ENCODE measurements around the gene AGFG1. TPM values are rescaled to one million over a fixed set of nuclear protein-coding genes. Genes with fewer than 3 reads are reported as not detected.

The AGFG1 gene
- total RNA-seq, 1 experiment from 2014 or later = 81.3 TPM

DNA sequence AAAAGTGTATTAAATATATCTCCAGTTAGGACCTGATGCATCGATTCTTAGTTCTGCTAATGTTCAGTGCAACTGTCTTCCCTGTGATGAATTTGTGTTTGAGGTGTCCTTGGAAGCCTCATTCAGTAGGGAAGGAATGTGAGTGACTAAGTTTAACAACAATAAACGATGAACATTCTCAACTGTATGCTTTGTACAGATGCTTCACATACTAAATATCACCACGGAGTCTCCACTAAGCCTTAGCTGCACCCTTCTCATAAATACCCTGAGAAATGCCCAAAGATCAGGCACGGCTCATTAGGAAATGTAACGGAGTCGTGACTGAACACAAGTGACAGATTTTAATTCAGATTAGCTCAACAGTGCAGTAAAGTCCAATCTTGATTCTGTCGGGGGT, 24.4 kb upstream of the AGFG1 start (continued):
- TF ChIP-seq, protein P1, sequence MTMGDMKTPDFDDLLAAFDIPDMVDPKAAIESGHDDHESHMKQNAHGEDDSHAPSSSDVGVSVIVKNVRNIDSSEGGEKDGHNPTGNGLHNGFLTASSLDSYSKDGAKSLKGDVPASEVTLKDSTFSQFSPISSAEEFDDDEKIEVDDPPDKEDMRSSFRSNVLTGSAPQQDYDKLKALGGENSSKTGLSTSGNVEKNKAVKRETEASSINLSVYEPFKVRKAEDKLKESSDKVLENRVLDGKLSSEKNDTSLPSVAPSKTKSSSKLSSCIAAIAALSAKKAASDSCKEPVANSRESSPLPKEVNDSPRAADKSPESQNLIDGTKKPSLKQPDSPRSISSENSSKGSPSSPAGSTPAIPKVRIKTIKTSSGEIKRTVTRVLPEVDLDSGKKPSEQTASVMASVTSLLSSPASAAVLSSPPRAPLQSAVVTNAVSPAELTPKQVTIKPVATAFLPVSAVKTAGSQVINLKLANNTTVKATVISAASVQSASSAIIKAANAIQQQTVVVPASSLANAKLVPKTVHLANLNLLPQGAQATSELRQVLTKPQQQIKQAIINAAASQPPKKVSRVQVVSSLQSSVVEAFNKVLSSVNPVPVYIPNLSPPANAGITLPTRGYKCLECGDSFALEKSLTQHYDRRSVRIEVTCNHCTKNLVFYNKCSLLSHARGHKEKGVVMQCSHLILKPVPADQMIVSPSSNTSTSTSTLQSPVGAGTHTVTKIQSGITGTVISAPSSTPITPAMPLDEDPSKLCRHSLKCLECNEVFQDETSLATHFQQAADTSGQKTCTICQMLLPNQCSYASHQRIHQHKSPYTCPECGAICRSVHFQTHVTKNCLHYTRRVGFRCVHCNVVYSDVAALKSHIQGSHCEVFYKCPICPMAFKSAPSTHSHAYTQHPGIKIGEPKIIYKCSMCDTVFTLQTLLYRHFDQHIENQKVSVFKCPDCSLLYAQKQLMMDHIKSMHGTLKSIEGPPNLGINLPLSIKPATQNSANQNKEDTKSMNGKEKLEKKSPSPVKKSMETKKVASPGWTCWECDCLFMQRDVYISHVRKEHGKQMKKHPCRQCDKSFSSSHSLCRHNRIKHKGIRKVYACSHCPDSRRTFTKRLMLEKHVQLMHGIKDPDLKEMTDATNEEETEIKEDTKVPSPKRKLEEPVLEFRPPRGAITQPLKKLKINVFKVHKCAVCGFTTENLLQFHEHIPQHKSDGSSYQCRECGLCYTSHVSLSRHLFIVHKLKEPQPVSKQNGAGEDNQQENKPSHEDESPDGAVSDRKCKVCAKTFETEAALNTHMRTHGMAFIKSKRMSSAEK (CRISPR knock-in tag; IDR thresholded peaks at IDR 0.05; ENCODE audit: borderline replicate concordance) = no peak

DNA sequence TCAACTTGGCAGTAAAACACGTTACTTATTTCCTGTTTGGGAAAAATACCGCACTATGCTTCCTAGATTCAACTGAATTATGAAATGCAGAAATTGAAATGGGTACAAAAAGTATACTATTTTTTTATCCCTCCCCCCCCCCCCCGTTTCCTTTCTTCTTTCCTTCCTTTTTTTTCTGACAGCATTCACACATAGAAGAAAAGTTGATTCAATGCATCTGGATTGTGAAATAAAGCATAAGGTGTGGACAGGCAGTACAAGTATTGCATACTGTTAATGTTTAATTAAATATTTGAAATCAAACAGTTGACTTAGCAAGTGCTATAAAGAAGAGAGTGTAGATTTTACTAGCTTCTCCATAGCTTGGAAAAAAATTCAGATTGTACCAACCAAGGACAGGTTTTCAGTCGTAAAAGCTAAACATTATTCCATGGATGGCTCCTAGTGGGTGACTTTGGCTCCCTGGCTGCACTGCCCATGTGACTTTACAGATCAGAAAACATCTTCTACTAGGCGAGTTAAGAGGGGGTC, 21.6 kb upstream of the AGFG1 start:
- TF ChIP-seq MLX (CRISPR knock-in tag; IDR thresholded peaks at IDR 0.05) = no peak
- TF ChIP-seq, protein P2, sequence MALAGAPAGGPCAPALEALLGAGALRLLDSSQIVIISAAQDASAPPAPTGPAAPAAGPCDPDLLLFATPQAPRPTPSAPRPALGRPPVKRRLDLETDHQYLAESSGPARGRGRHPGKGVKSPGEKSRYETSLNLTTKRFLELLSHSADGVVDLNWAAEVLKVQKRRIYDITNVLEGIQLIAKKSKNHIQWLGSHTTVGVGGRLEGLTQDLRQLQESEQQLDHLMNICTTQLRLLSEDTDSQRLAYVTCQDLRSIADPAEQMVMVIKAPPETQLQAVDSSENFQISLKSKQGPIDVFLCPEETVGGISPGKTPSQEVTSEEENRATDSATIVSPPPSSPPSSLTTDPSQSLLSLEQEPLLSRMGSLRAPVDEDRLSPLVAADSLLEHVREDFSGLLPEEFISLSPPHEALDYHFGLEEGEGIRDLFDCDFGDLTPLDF (CRISPR knock-in tag; IDR thresholded peaks at IDR 0.05) = no peak
- TF ChIP-seq JAZF1 (CRISPR knock-in tag; IDR thresholded peaks at IDR 0.05) = no peak
- no peak for TF ChIP-seq ZBTB21 (CRISPR knock-in tag; IDR thresholded peaks at IDR 0.05; ENCODE audit: borderline replicate concordance)
- no peak for TF ChIP-seq ZNF423 (CRISPR knock-in tag; IDR thresholded peaks at IDR 0.05)
- no peak for TF ChIP-seq TCF7 (CRISPR knock-in tag; IDR thresholded peaks at IDR 0.05; ENCODE audit: low read depth)
- TF ChIP-seq SOX15 (CRISPR knock-in tag; IDR thresholded peaks at IDR 0.05) = no peak
- TF ChIP-seq ZNF416 (CRISPR knock-in tag; IDR thresholded peaks at IDR 0.05) = no peak
- no peak for TF ChIP-seq AR (CRISPR knock-in tag; IDR thresholded peaks at IDR 0.05)
- TF ChIP-seq, protein P3, sequence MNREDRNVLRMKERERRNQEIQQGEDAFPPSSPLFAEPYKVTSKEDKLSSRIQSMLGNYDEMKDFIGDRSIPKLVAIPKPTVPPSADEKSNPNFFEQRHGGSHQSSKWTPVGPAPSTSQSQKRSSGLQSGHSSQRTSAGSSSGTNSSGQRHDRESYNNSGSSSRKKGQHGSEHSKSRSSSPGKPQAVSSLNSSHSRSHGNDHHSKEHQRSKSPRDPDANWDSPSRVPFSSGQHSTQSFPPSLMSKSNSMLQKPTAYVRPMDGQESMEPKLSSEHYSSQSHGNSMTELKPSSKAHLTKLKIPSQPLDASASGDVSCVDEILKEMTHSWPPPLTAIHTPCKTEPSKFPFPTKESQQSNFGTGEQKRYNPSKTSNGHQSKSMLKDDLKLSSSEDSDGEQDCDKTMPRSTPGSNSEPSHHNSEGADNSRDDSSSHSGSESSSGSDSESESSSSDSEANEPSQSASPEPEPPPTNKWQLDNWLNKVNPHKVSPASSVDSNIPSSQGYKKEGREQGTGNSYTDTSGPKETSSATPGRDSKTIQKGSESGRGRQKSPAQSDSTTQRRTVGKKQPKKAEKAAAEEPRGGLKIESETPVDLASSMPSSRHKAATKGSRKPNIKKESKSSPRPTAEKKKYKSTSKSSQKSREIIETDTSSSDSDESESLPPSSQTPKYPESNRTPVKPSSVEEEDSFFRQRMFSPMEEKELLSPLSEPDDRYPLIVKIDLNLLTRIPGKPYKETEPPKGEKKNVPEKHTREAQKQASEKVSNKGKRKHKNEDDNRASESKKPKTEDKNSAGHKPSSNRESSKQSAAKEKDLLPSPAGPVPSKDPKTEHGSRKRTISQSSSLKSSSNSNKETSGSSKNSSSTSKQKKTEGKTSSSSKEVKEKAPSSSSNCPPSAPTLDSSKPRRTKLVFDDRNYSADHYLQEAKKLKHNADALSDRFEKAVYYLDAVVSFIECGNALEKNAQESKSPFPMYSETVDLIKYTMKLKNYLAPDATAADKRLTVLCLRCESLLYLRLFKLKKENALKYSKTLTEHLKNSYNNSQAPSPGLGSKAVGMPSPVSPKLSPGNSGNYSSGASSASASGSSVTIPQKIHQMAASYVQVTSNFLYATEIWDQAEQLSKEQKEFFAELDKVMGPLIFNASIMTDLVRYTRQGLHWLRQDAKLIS (CRISPR knock-in tag; IDR thresholded peaks at IDR 0.05; ENCODE audit: borderline replicate concordance) = no peak
- TF ChIP-seq ZNF263 (CRISPR knock-in tag; IDR thresholded peaks at IDR 0.05; ENCODE audit: low read depth) = no peak
- H3K27ac Mint-ChIP-seq = no peak overlapping the region
- POLR2A ChIA-PET = no interaction called here
- CTCF ChIA-PET = no interaction called here
- ATAC-seq (no peak), DNase-seq (ENCODE audit: low spot score) (no peak)
- no peak overlapping the region for H3K4me3 Mint-ChIP-seq
- no peaks in the 10 kb centered on the region for H3K36me3 Mint-ChIP-seq
- H3K4me1 Mint-ChIP-seq = no peaks in the 10 kb centered on the region; the same call in 1 of the 2 replicates
- H3K27me3 Mint-ChIP-seq (ENCODE audit: low read depth) = no peaks in the 10 kb centered on the region
- no peaks in the 10 kb centered on the region for H3K9me3 Mint-ChIP-seq
